Measurements from ENCODE around the gene RBM48.

- TF ChIP-seq, protein P1, sequence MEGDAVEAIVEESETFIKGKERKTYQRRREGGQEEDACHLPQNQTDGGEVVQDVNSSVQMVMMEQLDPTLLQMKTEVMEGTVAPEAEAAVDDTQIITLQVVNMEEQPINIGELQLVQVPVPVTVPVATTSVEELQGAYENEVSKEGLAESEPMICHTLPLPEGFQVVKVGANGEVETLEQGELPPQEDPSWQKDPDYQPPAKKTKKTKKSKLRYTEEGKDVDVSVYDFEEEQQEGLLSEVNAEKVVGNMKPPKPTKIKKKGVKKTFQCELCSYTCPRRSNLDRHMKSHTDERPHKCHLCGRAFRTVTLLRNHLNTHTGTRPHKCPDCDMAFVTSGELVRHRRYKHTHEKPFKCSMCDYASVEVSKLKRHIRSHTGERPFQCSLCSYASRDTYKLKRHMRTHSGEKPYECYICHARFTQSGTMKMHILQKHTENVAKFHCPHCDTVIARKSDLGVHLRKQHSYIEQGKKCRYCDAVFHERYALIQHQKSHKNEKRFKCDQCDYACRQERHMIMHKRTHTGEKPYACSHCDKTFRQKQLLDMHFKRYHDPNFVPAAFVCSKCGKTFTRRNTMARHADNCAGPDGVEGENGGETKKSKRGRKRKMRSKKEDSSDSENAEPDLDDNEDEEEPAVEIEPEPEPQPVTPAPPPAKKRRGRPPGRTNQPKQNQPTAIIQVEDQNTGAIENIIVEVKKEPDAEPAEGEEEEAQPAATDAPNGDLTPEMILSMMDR (CRISPR knock-in tag; IDR thresholded peaks at IDR 0.05): no peak
- no peak for TF ChIP-seq ZNF274 (CRISPR knock-in tag; IDR thresholded peaks at IDR 0.05)
- TF ChIP-seq PHF8 (CRISPR knock-in tag; IDR thresholded peaks at IDR 0.05): no peak
Measured at GRCh38 chr7:92569137-92569536, 40.5 kb downstream of the RBM48 start.
